Body of pancreas (tissue), 4 donors: ENCODE data around the gene ASNSD1. TPM values are rescaled to one million over a fixed set of nuclear protein-coding genes. Genes with fewer than 3 reads are reported as not detected.

ENCODE experiments used
- ATAC-seq: fragments of 150-250 bp; one replicate; pipeline ENCODE4 v1.9.1; 2016
- DNase-seq, 4 donors: peaks; one replicate each; pipeline ENCODE4 v3.0.0-alpha.2; 2019
- H3K27ac ChIP-seq, 4 donors: fragments of 200-600 bp; sonication (generic); 1 replicate in 3 of 4; 2 replicates in 1 of 4; pipeline versions ENCODE4 v1.5.1 to v1.6.1; 2016 to 2019; ENCODE audit warnings: mild to moderate bottlenecking in 1 of 4, mixed read lengths in 1 of 4, moderate library complexity in 1 of 4
- H3K27me3 ChIP-seq, 2 donors: fragments of 200-600 bp; sonication (generic); one replicate each; pipeline ENCODE4 v1.6.0; 2016; ENCODE audit warnings: mild to moderate bottlenecking in 1 of 2
- H3K36me3 ChIP-seq, 2 donors: fragments of 200-600 bp; sonication (generic); replicated peaks in 1 of 2; 2 replicates each; pipeline ENCODE4 v1.5.1; 2016; ENCODE audit warnings: low read depth in 2 of 2; ENCODE audit not compliant: insufficient read depth in 1 of 2
- H3K4me1 ChIP-seq: fragments of 200-600 bp; sonication (generic); one replicate; pipeline ENCODE4 v1.6.0; 2016
- H3K4me3 ChIP-seq, 2 donors: fragments of 200-600 bp; sonication (generic); 1 replicate in 1 of 2; 2 replicates in 1 of 2; pipeline ENCODE4 v1.5.1; 2016 to 2019
- H3K9me3 ChIP-seq, 3 donors: fragments of 200-600 bp; sonication (generic); 1 replicate in 2 of 3; 2 replicates in 1 of 3; pipeline ENCODE4 v1.5.1; 2016
- POLR2A ChIP-seq, 3 donors: fragments of 450-650 bp; IDR thresholded peaks; one replicate each; pipeline ENCODE4 v1.6.1; 2016; ENCODE audit warnings: antibody characterized with exemption in 3 of 3, mild to moderate bottlenecking in 2 of 3
- WGBS, 2 donors: methylation state at CpG; one replicate each; pipeline ENCODE4 v1.1.5; 2017; 5-methylcytosine and 5-hydroxymethylcytosine counted together
- intact Hi-C: fragments of 100-400 bp; cut with DNase I; formaldehyde crosslinking; loops from one replicate; pipeline ENCODE4 v1.15.1; 2023
- total RNA-seq, 2 donors: library from RNA; depleted of rRNA; stranded (reverse); fragments of >200 nt; gene quantifications; one replicate each; pipeline ENCODE4 v1.1.0, GENCODE V29; 2016
- TF ChIP-seq, protein P1 (sequence below), 7 experiments: fragments of 450-650 bp in 4 of 7; fragments of 200-600 bp in 3 of 7; sonication (generic) in 3 of 7; IDR thresholded peaks; one replicate each; pipeline ENCODE4 v1.5.1; 2016 to 2019; ENCODE audit warnings: antibody characterized with exemption in 7 of 7

ASNSD1 gene
- total RNA-seq, 2 donors from 2014 or later: 9.6 to 22.8 TPM

DNA sequence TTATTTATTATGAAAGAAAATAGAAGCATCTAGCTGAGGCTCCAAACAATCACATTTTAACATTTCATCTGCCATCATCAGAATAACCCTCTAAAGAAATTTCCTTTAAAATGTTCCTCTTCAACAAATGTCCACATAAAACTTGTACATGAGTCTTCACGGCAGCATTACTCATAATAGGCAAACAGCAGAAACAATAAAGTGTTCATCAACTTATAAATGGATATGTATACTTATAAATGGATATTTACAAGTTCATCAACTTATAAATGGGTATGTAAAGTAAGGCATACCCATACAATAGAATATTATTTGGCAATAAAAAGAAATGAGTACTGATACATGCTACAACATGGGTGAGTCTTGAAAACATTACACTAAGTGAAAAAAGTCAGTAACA lies 33.5 kb upstream of the ASNSD1 start:
- TF ChIP-seq POLR2A (IDR thresholded peaks at IDR 0.05): no peak
- TF ChIP-seq, protein P1, sequence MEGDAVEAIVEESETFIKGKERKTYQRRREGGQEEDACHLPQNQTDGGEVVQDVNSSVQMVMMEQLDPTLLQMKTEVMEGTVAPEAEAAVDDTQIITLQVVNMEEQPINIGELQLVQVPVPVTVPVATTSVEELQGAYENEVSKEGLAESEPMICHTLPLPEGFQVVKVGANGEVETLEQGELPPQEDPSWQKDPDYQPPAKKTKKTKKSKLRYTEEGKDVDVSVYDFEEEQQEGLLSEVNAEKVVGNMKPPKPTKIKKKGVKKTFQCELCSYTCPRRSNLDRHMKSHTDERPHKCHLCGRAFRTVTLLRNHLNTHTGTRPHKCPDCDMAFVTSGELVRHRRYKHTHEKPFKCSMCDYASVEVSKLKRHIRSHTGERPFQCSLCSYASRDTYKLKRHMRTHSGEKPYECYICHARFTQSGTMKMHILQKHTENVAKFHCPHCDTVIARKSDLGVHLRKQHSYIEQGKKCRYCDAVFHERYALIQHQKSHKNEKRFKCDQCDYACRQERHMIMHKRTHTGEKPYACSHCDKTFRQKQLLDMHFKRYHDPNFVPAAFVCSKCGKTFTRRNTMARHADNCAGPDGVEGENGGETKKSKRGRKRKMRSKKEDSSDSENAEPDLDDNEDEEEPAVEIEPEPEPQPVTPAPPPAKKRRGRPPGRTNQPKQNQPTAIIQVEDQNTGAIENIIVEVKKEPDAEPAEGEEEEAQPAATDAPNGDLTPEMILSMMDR (IDR thresholded peaks at IDR 0.05): no peak
- Histone ChIP-seq H3K27ac (no peak overlapping the region), H3K27me3 (no peaks in the 10 kb centered on the region), H3K4me1 (no peaks in the 10 kb centered on the region), H3K9me3 (no peaks in the 10 kb centered on the region), H3K36me3 (no peaks in the 10 kb centered on the region), H3K4me3 (no peak overlapping the region)
- 86 to 92% methylated on average over 1 of the region's 1 CpG for WGBS, 2 donors
- ATAC-seq (no peak), DNase-seq (no peak)
- intact Hi-C loops: no loop called here

DNA sequence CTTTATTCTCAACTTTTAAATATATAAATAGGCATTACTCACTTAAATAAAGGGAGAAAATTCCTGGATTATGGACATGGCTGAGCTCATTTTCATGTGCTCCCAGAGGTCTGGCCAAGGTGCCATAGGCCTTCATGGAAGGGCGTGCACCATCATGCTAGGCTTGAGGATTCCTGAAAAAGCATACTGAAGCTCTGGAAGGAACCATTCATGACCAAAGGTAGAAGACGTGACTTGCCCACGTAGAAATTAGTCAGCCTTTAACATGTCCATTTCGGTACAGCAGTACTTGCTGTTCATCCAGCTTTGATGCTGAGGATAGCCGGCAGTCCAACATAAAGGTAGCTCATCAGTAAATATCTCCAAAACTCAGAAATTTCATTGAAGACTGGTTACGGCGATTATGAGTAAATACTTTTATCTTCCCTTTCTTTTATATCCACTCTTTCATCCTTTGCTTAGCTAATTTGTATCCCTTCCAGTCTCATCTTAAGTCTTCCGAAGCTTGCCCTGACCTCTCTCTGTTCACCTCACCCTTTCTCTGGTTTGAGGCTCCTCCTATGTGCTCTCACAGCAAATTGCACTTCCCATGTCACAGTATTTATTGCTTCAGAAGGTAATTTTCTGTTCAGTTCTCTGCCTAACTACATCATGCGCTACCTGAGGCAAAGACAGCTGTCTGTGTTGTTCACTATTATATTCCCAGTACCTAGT lies 32.3 kb upstream of the ASNSD1 start:
- TF ChIP-seq, protein P1 (IDR thresholded peaks at IDR 0.05): no peak
- TF ChIP-seq POLR2A (IDR thresholded peaks at IDR 0.05): no peak
- Histone ChIP-seq H3K4me3 (no peak overlapping the region), H3K27me3 (no peaks in the 10 kb centered on the region), H3K9me3 (no peaks in the 10 kb centered on the region), H3K36me3 (no peaks in the 10 kb centered on the region), H3K4me1 (no peaks in the 10 kb centered on the region), H3K27ac (no peak overlapping the region)
- no peak for ATAC-seq
- intact Hi-C loops: no loop called here
- DNase-seq: no peak
- 77 to 85% methylated on average over 9 of the region's 9 CpGs for WGBS, 2 donors

DNA sequence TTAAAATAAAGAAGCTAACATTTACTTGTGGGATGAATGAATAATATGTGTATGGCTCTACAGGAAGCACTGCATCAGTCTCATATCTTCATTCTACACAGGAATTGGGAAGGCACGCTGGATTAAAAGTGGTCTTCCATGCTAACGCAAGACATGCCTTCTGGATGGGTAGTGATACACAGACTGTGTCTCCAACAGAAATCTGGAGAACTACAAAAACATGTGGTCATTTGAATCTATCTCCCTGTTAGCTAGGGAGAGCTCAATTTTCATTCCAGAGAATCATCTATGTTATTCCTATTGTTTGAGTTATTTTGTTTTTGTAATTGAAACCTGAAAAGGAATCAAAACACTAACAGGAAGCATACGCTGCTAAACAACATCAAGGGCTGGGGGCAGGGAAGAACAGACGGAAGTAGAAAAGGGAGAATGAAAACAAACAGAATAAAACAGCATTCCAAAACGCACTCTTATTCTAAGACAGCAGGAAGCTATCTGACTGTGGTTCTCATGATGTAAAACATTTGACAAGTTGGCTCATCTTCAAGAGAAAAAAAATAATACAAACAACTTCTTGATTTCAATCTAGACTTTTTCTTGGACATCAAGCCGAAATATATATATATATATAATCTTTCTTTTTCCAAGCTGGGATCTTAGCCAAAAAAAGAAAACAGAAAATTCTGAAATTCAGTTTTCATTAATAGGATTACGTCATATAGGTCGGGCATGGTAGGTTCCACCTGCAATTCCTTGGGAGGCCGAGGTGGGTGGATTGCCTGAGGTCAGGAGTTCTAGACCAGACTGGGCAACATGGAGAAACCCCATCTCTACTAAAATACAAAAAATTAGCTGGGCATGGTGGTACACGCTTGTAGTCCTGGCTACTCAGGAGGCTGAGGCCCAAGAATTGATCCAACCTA lies 31.5 kb upstream of the ASNSD1 start:
- no peaks in the 10 kb centered on the region for H3K36me3 ChIP-seq
- intact Hi-C loops: loop anchor here (10.0 kb wide), 1 partner anchor 165 kb away; no protein-coding TSS in a partner anchor
- no peak for ATAC-seq
- no peaks in the 10 kb centered on the region for H3K4me1 ChIP-seq
- no peak overlapping the region for H3K4me3 ChIP-seq
- H3K27me3 ChIP-seq: no peaks in the 10 kb centered on the region
- H3K27ac ChIP-seq: no peak overlapping the region
- DNase-seq: no peak
- TF ChIP-seq, protein P1 (IDR thresholded peaks at IDR 0.05): no peak
- TF ChIP-seq POLR2A (IDR thresholded peaks at IDR 0.05): no peak
- no peaks in the 10 kb centered on the region for H3K9me3 ChIP-seq
- 63 to 66% methylated on average over 10 of the region's 10 CpGs for WGBS, 2 donors

DNA sequence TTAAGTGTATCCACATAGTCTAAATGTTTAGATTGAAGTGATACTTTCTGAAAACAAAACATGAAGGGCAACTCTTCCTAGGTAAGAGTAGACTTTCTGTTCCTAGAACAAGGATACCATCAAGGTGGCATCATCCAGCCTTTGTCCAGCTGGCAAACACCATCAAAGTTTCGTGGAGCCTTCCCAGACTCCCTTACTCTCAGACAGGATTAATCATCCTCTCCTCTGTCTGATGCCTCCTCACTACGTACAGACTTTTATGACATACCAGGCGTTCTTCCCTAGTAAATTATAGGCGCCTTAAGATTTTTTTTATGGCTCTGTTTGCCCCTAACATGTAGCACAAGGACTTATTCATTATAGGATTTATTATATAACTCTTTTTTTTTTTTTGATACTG lies 29.4 kb upstream of the ASNSD1 start:
- no peak for ATAC-seq
- H3K4me1 ChIP-seq: no peaks in the 10 kb centered on the region
- no peaks in the 10 kb centered on the region for H3K9me3 ChIP-seq
- WGBS, 2 donors: 72 to 80% methylated on average over 4 of the region's 4 CpGs
- no peak overlapping the region for H3K4me3 ChIP-seq
- TF ChIP-seq, protein P1 (IDR thresholded peaks at IDR 0.05): no peak
- no peak for TF ChIP-seq POLR2A (IDR thresholded peaks at IDR 0.05)
- no peak for DNase-seq
- no peaks in the 10 kb centered on the region for H3K36me3 ChIP-seq
- intact Hi-C loops: loop anchor here (10.0 kb wide), 1 partner anchor 167 kb away; no protein-coding TSS in a partner anchor
- H3K27me3 ChIP-seq: no peaks in the 10 kb centered on the region
- no peak overlapping the region for H3K27ac ChIP-seq
